GM12878 (cell line): ENCODE measurements around the gene CA5A. TPM values are rescaled to one million over a fixed set of nuclear protein-coding genes. Genes with fewer than 3 reads are reported as not detected.
A peak's percentile ranks its signal among the peaks of the same experiment; 100 is the strongest.

Source experiments
- ATF2 ChIP-seq: IDR thresholded peaks from 2 replicates; pipeline ENCODE4 v1.6.1; 2012; ENCODE audit warnings: low read length, inconsistent platforms
- BCLAF1 ChIP-seq: fragments of 450-650 bp; IDR thresholded peaks from 2 replicates; pipeline ENCODE4 v1.6.1; 2017; ENCODE audit warnings: antibody characterized with exemption, mild to moderate bottlenecking, moderate library complexity
- CBFB ChIP-seq: IDR thresholded peaks from 2 replicates; pipeline ENCODE4 v1.6.1; 2016; ENCODE audit warnings: antibody characterized with exemption, low read depth
- CEBPZ ChIP-seq: fragments of 150-350 bp; IDR thresholded peaks from 2 replicates; pipeline ENCODE4 v1.6.1; 2016; ENCODE audit warnings: low read depth, low read length
- E2F4 ChIP-seq: IDR thresholded peaks from 2 replicates; pipeline ENCODE4 v1.6.1; 2012; ENCODE audit warnings: low read depth, low read length, improper control_type of control experiment
- EP300 ChIP-seq, 2 experiments: fragments of 150-350 bp in 1 of 2; IDR thresholded peaks; 2 replicates each; pipeline ENCODE4 v1.6.1; 2011 to 2012; ENCODE audit warnings: low read depth in 2 of 2, low read length in 2 of 2, borderline replicate concordance in 1 of 2, improper control_type of control experiment in 1 of 2, inconsistent platforms in 1 of 2; ENCODE audit not compliant: control insufficient read depth in 1 of 2
- FOXK2 ChIP-seq: fragments of 450-650 bp; IDR thresholded peaks from 2 replicates; pipeline ENCODE4 v1.6.1; 2017; ENCODE audit warnings: mild to moderate bottlenecking, moderate library complexity
- FOXM1 ChIP-seq: IDR thresholded peaks from 2 replicates; pipeline ENCODE4 v1.6.1; 2012; ENCODE audit warnings: low read depth, mild to moderate bottlenecking, inconsistent platforms, low read length, moderate library complexity
- GABPA ChIP-seq: IDR thresholded peaks from 2 replicates; pipeline ENCODE4 v1.6.1; 2014; ENCODE audit warnings: antibody characterized with exemption, low read depth, mild to moderate bottlenecking, inconsistent platforms
- GATAD2B ChIP-seq: fragments of 450-650 bp; conservative IDR thresholded peaks from 2 replicates; pipeline ENCODE4 v1.6.1; 2017; ENCODE audit warnings: low read depth, mild to moderate bottlenecking, moderate library complexity
- MEF2A ChIP-seq: IDR thresholded peaks from 2 replicates; pipeline ENCODE4 v1.6.1; 2011; ENCODE audit warnings: low read depth, mild to moderate bottlenecking, low read length, moderate library complexity; ENCODE audit not compliant: insufficient read depth
- PAX5 ChIP-seq: IDR thresholded peaks from 2 replicates; pipeline ENCODE4 v1.6.1; 2011; ENCODE audit warnings: low read depth, low read length, borderline replicate concordance
- POLR2AphosphoS5 ChIP-seq: IDR thresholded peaks from 2 replicates; pipeline ENCODE4 v1.6.1; 2011; ENCODE audit warnings: mild to moderate bottlenecking, low read length, inconsistent platforms
- RAD21 ChIP-seq: IDR thresholded peaks from 2 replicates; pipeline ENCODE4 v1.6.1; 2011; ENCODE audit warnings: mild to moderate bottlenecking, low read depth, low read length, moderate library complexity; ENCODE audit not compliant: insufficient read depth
- RBBP5 ChIP-seq: fragments of 200-600 bp; sonication (generic); conservative IDR thresholded peaks from 2 replicates; pipeline ENCODE4 v1.6.1; 2016
- SIN3A ChIP-seq: IDR thresholded peaks from 2 replicates; pipeline ENCODE4 v1.6.1; 2012; ENCODE audit warnings: low read depth, low read length, improper control_type of control experiment
- SIX5 ChIP-seq: IDR thresholded peaks from 2 replicates; pipeline ENCODE4 v1.6.1; 2011; ENCODE audit warnings: mild to moderate bottlenecking, low read depth, low read length, moderate library complexity; ENCODE audit not compliant: severe bottlenecking
- SMARCA5 ChIP-seq: fragments of 450-650 bp; IDR thresholded peaks from 2 replicates; pipeline ENCODE4 v1.6.1; 2017; ENCODE audit warnings: mild to moderate bottlenecking
- YY1 ChIP-seq: IDR thresholded peaks from 2 replicates; pipeline ENCODE4 v1.6.1; 2011; ENCODE audit warnings: low read depth, mild to moderate bottlenecking, low read length
- ZNF24 ChIP-seq: fragments of 450-650 bp; IDR thresholded peaks from 2 replicates; pipeline ENCODE4 v1.6.1; 2017; ENCODE audit warnings: antibody characterized with exemption, mild to moderate bottlenecking
- polyA plus RNA-seq, 11 experiments: library from polyadenylated mRNA; depleted of rRNA in 4 of 11; unstranded in 6 of 11; stranded (reverse) in 5 of 11; fragments of >200 nt; fragmentation: Nextera tagmentation in 4 of 11; fragmentation: Illumina TruSeq in 1 of 11; extraction: Ambion mirVana in 4 of 11; extraction: Trizol in 1 of 11; gene quantifications; 1 replicate in 1 of 11; 2 replicates in 10 of 11; pipeline versions ENCODE4 v1.2.1 to v1.2.3, GENCODE V29; 2011 to 2016; ENCODE audit warnings: inconsistent platforms in 2 of 11, missing spikeins in 2 of 11, low read depth in 1 of 11
- total RNA-seq, 4 experiments: library from RNA; depleted of rRNA in 3 of 4; stranded (reverse); fragments of >200 nt in 3 of 4; fragmentation: Illumina TruSeq in 1 of 4; extraction: Trizol in 1 of 4; gene quantifications; 2 replicates each; pipeline versions ENCODE4 v1.2.1 to v1.2.3, GENCODE V29; 2013 to 2021

CA5A gene
- total and polyA plus RNA-seq, 10 of the 15 experiments (the other 5 are each of a cell fraction or from before 2014, with no cell fraction given), result not detected

GRCh38 chr16:87950765-87951551, 14.6 kb upstream of the CA5A start, which contains the start of gene BANP (continued):
- no peak; the same call in 1 of the 2 replicates for TF ChIP-seq ATF2
- TF ChIP-seq SIX5, result peak; percentile 100
- TF ChIP-seq GABPA, result peak; percentile 91
- TF ChIP-seq RBBP5, result no peak
- TF ChIP-seq FOXM1, result no peak
- TF ChIP-seq MEF2A, result peak; percentile 37
- 0 out of 2 replicates have a peak, but pooled peaks have one; percentile 5 for TF ChIP-seq ZNF24
- no peak for TF ChIP-seq FOXK2
- TF ChIP-seq GATAD2B, result 0 out of 2 replicates have a peak, but pooled peaks have one; percentile 75
- TF ChIP-seq CBFB, result peak; percentile 87
- peak; percentile 70 for TF ChIP-seq POLR2AphosphoS5
- no peak for TF ChIP-seq E2F4
- TF ChIP-seq PAX5, result no peak
- peak; percentile 66; the same call in 1 of the 2 replicates for TF ChIP-seq SMARCA5
- no peak for TF ChIP-seq SIN3A
- TF ChIP-seq CEBPZ, result no peak
- no peak for TF ChIP-seq BCLAF1
- TF ChIP-seq EP300 (IDR thresholded peaks at IDR 0.05; ENCODE audit: borderline replicate concordance in 1 of 2, control insufficient read depth in 1 of 2, low read depth in 2 of 2, low read length in 2 of 2), result no peak
- TF ChIP-seq RAD21, result no peak
- peak; percentile 93 for TF ChIP-seq YY1
